Activated CD8-positive, alpha-beta memory T cell treated with anti-CD3 and anti-CD28 coated beads for 48 hours (primary cell): ENCODE results near the gene KLHDC7B.

Source experiments
- DNase-seq, 3 experiments: peaks; one replicate each; pipeline ENCODE4 v3.0.0-alpha.2; 2020; ENCODE audit warnings: low read depth in 2 of 3, low spot score in 2 of 3

Gene KLHDC7B

GRCh38 chr22:50571264-50572175 is 25.8 kb downstream of the KLHDC7B start:
- DNase-seq, result no peak

- no peak for DNase-seq
Measured at GRCh38 chr22:50572965-50573364, 27.3 kb downstream of the KLHDC7B start.

GRCh38 chr22:50573491-50574382 is 28.0 kb downstream of the KLHDC7B start:
- DNase-seq, result no peak

- DNase-seq, result no peak
Measured at GRCh38 chr22:50574383-50574755, 28.7 kb downstream of the KLHDC7B start.

- no peak for DNase-seq
Measured at GRCh38 chr22:50575426-50575941, 29.8 kb downstream of the KLHDC7B start.

DNA sequence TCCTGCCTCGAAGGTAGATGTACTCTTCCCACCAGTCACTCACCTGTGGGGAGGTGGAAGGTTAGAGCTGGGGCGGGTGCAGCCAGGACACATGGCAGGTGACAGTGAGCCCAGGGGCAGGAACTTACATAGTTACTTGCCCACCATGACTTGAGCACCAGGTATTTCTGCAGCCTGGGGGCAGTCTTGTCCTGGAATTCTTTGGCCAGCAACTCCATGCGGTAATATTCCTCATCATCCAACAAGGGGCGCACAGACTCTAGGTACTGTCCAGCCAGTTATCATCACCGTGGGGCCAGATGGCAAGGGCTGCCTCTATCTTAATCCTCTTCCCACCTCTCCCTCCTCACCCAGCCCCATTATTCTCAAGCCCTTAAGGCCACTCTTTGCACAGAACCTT is 30.4 kb downstream of the KLHDC7B start:
- no peak for DNase-seq

GRCh38 chr22:50576806-50577696 is 31.4 kb downstream of the KLHDC7B start:
- no peak for DNase-seq

DNA sequence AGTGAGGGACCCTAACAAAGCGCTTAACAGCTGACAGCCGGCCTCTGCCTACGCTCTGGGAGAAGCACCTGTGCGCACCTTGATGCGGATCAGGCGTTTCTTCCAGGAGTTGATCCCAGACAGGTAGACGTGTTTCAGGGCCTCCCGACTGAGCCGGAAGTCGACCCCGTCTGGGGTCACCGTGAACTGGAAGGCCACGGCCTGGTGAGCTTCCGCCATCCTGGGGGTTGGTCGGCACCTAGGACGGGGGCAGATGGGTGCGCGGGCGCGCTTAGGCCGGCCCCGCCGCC is 31.9 kb downstream of the KLHDC7B start:
- DNase-seq, result no peak

- DNase-seq, result no peak
Measured at GRCh38 chr22:50577987-50578775, 32.5 kb downstream of the KLHDC7B start, which contains the start of gene CPT1B. Gene CPT1B, minus strand, starts transcription at chr22:50578427. Its CDS starts 512 bp downstream, at chr22:50577915.

DNA sequence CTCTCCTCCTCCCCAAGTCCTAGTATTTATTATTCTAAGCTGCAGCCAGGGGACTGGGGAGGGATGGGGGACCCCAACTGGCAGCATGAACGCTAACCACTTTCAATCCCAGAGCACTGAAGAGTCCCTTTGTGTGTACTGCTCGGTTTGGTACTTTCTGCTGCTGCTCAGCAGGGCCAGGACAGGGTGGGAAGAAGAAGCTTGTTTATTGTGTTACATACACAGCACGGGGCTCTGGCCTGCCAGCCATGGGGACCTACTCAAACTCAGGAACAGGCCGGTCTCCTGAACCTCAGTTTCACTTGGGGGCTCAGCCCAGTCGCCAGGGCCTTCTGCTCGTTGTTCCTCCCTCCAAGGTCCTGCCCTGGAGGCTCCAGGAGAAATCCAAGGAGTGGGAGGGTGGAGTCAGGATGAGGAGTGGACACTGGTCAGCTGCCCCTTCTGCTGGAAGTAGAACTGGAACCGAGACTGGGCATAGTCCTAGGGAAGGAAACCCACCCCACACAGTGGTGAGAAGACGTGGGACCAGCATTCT is 33.1 kb downstream of the KLHDC7B start:
- no peak for DNase-seq

DNA sequence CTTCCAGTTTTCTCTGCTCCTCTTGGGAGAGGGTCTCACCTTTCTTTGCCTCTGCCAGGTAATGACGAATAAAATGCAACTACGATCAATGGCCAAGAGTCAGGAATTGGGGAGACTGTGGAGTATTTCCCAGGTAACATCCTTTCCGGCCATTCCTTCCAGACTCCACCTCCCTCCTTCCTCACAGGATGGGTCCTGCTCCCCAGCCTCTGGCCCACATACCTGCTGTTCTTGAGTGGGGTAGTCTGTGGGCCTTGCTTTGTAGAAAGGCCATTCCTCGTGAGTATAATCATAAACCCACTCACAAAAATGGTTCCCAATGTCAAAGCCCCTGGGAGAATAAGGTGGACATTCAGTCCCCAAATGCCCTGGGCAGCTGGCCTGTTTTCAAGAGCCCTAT is 34.1 kb downstream of the KLHDC7B start:
- no peak for DNase-seq

DNA sequence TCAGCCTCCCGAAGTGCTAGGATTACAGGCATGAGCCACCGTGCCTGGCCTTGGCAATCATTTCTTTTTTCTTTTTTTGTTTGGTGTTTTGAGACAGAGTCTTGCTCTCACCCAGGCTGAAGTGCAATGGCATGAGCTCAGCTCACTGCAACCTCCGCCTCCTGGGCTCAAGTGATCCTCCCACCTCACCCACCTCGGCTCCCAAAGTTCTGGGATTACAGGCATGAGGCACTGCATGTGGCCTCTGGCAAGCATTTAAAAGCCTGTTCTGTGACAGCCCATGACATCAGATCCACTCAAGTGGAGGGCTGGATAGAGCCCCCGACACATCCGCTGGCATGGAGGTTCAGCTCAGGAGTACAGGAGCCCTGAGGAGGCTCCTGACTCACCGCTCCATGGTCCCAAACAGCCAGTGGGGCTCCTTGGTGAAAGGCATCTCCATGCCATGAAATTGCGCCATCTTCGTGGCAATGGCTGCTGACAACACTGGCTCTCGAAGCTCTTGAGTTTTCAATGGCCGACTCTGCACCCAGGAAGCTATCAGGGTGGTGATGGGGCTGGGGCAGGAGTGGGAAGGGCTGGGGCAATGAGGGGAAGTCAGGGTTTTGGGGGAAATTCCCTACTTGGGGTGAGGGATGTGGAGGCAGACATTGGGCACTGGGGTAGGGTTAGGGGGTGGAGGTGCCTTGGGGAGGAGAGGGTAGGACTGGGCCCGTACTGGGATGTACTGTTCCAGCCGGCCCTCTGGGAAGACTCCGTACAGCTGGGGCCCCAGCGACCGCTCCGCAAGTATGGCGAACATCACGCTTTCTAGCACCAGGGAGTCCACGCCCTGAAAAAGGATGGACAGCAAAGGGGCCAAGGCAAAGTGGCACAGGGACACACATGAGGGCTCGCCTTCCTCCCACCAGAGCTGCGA is 35.6 kb downstream of the KLHDC7B start:
- DNase-seq, result no peak

DNA sequence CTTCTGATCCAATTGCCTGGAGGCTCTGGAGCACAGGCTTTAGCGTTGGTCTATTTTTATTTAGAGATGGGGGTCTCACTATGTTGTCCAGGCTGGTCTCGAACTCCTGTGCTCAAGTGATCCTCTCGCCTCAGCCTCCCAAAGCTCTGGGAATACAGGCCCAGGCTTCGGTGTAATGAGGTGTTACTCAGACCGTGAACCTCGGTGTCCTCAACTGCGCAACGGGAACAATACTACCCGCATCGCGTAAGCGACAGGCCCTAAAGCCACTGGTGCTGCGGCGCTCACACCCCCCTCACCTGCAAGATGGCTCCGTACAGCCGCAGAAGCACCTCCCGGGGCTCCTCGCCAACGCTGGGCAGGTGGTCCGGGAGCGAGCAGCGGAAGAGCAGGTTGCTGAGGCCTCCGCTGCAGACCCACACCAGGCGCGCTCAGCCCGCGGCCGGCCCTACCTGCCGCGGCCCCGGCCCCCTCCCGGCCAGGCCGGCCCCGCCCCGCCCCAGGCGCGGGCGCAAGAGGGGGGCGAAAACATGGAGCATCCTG is 36.3 kb downstream of the KLHDC7B start:
- no peak for DNase-seq

DNA sequence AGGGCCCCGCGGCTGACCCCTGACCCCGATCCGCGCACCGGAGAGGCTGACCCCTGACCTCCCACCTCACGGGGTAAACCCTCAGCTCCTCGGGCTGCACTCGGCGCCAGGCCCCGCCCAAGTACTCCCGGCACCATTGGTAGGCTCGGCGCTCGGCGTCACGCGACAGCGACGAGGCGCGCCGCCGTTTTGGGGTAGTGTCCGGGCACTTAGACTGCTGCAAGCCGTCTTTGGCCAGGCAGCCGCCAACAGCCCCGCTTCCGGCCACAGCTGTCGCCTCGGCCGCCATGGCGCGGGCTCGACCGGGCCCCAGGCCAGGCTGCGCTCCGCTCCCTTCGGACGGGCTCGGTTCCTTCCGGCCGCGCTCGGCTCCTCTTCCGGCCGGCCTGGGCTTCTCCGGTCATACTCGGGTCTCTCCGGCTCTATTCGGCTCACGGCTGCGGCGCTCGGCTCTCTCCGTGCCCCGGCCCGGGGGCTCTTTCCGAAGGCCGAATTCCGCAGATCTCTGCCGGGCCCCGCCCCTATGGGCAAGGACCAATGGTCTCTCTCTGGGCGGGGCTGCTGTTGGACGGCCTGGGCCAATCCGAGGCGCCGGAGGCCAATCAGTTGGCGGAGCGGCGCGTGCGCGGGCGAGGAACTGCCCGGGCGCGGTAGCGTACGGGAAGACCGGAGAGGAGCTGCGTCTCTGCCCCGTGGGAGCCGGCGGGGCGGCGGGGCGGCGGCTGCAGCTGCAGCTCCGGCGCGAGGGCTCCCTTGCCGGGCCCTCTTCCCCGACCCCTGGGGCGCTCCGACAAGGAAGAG is 37.0 kb downstream of the KLHDC7B start, which contains the start of gene CHKB:
Gene CHKB (minus strand): TSS at position 357 of the 801 bp plus-strand sequence. CDS start 68 bp downstream, at position 289.
- peak; percentile 87 to 98 (median 94) for DNase-seq

GRCh38 chr22:50583294-50583861 is 37.7 kb downstream of the KLHDC7B start:
- no peak for DNase-seq

DNA sequence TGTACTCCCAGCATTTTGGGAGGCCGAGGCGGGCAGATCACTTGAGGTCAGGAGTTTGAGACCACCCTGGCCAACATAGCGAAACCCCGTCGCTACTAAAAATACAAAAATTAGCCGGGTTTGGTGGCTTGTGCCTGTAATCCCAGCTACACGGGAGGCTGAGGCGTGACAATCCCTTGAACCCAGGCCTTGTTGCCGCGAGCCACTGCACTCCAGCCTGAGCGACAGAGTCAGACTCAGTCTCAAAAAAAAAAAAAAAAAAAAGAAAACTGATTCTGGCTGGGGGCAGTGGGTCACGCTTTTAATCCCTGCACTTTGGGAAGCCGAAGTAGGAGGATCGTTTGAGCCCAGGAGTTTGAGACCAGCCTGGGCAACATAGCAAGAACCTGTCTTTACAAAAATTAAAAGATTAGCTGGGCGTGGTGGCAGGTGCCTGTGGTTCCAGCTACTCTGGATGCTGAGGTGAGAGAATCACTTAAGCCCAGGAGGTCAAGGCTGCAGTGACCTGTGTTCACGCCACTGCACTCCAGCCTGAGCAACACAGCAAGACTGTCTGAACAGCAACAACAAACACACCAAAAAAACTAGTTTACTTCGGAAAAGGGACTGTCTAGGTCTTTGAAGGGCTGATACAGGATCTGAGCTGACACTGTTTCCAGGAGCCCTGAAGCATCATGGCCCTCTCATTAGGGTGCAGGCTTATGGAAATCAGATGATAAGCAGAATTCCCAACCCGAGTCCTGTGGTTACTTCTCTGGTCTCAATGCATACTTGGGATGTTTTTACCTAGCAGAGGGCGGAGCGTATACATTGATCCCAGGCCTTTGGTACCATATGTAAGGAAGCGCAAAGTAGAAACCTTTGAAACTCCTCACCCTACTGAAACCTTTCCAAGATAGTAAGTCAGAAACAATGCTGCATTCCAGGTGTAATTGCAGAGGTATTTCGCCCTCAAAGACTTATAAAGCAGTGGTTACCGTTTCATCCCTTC is 38.7 kb downstream of the KLHDC7B start:
- no peak for DNase-seq
